ENCODE measurements around the gene ZFR.
"Not testable (repeated sequence)": the region's sequence is repeated elsewhere in the genome, so short reads cannot be mapped to it uniquely, and the experiment has no call there.

Gene ZFR

DNA sequence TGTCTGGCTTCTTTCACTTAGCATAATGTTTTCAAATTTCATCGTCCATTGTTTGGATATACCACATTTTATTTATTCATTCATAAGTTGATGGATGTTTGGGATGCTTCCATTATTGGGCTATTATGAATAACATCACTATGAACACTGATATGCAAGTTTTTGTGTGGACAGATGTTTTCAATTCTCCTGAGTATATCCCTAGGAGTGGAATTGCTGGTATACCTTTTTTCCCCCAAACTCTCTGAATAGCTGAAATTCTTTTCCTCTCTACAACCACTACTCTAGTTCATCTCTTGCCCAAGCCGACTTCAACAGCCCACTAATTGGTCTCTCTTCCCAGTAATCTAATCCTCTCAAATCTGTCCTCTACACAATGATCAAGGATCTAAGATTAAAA lies 4.7 kb upstream of the ZFR start:
- no peak for DNase-seq

DNA sequence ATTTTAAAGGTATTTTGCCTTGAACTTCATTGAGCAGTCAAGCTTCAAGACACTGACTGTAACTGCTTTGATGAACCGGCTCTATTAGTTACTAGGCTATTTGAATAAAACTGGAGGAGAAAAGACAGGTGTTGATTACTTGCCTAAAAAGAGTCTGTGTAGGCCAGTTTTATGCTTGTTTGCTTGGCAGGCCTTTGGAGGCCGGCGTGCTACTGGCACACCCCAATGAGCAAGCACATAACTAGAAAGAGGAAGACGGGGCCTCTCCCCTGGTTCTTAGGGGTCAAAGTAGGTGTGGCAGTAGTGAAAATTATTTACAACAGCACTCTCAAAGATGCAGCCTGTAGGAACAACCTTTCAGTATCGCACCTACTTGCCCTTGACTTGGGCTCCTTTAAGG lies 2.1 kb upstream of the ZFR start:
- no peak for DNase-seq

DNA sequence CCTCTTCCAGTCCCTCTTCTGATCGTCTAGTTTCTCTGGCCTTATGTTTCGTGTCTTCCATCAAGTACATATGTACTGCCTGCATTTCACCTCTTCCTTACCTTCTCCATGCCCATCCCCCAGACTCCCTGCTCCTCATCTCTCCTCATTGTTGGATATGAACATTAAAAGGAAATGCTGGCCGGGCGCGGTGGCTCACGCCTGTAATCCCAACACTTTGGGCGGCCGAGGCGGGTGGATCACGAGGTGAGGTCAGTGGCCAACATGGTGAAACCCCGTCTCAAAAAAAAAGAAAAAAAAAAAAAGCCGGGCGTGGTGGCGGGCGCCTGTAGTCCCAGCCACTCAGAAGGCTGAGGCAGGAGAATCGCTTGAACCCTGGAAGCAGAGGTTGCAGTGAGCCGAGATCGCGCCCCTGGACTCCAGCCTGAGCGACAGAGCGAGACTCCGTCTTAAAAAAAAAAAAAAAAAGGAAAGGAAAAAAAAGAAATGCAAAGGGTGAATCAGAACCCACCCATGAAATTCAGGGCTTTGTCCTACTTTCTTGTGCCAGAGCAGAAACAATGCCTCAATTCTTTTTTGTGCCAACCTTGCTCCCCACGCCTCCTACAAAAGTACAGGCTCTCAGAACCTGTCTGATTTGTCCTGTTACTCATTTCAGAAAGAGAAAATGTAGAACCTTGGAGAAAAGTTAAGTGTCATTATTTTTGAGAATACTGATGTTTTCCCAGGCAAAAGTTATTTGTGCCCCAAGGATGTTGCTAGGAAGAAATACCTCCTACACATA lies 1.5 kb upstream of the ZFR start:
- no peak for DNase-seq

DNA sequence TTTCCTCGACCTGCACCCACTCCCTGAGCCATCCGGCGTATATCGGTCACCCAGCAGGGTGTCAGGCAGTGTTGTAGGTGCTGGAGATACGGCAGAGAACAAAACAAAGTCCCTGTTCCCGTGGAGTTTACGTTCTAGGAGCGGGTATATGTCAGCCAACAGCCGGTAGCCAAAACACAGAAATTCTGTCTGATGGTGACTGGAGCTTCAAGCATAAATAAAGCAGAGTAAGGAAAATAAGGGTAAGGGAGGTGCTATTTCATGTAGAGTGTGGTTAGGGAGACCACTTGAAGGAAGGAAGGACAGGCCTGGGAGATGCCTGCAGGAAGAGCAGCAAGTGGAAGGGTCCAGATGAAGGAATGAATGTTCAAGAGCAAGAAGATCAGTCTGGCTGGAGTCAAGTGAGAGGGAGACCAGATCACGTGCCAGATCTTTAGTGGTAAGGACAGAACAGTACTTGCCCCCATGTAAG lies 783 bp upstream of the ZFR start:
- no peak for DNase-seq

DNA sequence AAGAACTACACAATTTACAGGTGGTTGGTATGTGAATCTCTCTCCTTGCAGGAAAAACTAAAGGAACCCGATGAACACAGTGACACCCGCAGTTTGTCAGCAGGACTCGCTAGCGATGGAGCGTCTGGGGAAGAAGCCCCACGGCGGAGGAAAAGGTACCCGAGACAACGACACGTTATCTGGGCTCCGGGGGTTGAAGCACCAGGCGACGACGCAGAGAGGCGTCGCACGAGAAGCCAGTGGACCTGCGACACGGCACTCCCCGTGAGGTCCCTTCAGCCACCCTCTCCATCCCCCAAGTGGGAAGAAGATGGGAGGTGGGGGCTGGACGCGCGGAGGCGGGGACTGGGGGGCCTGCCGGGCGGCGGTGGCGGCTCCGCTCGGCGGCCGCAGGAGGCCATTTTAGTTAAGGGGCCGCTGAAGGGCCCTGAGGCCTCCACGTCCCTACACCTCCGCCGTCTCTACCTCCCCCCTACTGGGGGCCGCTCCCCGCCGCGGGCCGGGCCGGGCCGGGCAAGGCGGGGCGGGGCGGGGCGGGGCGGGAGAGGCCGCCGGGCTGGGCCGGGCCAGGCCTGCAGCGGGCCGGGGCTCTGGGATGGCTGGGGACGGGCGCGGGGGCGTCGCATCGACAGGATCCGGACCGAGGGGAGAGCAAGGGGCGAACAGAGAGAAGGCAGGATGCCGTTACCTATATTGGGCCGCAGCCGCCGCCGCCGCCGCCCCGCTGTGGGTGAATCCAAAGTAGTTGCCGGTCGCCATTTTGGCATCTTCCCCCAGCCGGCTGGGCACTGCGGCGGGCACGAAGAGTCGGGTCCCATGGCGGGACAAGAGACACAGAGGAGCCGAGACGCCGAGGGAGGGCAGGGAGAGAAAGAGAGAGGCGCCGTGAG lies 754 bp downstream of the ZFR start:
- no peak for DNase-seq

DNA sequence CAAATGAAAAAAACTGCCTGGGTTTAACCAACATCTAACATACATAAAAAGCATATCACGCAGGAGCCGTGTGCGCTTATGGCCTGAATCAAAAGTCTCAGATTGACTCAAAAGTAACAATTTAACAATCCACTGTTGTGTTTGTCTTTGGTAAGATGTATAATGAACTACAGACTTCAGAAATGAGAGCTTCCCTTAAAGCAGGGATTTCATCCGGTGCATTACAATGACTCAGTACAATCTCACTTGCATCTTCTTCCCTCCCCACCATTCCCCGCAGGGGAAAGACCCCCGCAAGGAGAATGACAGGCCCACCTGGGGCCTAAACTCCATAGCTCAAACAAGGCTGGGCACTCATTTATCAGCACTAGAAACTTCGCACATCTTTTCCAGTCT lies 1.4 kb downstream of the ZFR start:
- no peak for DNase-seq

DNA sequence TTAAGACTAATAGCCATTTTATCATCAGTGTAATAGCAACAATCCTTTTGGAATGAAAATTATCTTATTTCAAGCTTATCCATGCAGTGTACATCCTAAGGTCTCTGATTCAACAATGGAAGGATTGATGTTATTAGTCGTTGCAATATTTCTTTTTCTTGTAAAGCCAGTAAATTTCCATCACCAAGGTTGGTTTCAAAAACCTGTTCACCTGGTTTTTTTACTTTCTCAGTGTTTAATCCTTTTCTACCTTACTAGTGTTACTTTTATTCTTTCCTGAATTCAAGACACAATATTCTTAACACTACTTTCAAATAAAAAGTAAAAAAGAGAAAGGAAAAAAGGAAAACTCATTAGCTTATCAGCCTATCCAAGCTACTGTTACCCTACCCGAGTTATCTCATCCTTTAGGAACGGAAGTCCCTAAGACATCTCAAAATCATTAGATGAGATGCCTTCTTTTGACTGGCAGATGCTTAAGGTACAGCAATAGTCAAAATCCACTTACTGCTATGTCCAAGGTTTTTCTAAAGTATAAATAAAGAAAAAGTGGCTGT lies 5.4 kb downstream of the ZFR start:
- no peak for DNase-seq

DNA sequence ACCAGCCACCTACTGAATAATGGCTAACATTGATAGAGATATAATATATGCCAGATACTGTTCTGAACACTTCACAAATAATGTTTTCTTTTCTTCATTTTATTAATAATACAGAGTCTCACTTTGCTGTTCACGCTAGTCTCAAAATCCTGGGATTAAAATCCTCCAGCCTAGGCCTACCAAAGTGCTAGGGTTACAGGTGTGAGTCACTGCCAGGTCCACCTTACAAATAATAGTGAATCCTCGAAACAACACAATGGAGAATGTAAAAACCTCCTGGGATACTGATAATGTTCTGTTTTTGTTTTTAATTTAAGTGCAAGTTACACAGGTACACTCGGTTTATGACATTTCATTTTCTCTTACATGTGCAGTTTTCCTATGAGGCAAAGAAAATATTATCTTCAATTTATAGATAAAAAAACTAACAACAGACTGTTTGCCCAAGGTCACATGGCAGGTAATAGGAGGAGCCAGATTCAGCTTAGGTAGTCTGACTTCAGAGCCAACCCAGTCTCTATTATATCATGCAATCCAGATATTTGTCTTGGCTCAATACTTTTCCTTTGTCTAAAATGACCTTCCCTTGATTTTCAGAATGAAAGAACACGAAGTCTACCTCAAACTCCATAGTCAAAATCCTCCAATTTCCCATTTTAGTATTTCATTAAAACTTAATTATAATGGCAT lies 7.8 kb downstream of the ZFR start:
- DNase-seq, result no peak

DNA sequence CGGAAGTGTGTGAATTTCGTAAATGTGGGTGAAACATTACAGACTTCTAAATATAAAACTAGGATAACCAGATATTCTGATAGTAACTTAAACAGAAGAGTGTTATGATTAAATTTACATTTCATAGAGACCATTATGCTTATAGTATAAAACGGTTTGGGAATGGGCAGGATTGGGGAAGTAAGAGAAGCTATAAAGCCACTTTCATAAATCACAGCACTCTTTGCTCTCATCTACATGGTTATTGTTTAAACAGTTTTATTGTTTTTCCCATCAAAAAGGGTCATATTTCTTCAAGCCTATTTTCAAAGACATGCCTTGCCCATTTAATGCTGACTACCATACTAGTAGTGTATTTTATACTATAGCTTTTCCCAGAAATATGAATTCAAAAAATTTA lies 9.2 kb downstream of the ZFR start:
- no peak for DNase-seq

DNA sequence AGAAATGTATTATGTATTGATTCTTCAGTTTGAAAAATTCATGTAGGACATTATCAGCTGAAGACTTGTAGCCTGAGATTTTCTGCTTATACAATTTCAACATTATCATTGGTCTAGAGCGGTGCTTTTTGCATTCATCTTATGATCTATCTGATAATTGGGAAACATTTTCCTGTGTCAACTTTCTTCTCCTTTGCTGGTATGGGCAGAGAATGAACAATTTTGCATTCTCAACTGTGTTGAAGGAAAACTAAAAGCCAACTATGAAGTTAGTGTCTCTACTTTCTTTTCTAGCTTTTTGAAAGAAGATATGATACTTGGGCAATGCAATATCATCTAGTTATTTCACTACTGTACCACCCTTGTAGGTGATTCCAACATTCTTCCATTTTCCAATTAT lies 10.3 kb downstream of the ZFR start:
- DNase-seq, result no peak

DNA sequence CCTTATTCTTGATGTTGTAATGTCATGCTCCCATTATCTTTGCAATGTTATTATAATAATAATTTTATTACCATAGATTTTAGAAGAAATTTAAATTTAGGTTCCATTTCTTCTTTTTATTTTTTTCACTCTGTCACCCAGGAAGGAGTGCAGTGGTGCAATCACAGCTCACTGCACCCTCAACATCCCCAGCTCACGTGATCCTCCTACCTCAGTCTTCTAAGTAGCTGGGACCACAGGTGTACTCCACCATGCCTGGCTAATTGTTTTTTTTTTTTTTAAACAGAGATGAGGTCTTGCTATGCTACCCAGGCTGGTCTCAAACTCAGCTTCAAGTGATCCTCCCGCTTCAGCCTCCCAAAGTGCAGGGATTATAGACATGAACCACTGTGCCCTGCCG lies 11.9 kb downstream of the ZFR start:
- no peak for DNase-seq

DNA sequence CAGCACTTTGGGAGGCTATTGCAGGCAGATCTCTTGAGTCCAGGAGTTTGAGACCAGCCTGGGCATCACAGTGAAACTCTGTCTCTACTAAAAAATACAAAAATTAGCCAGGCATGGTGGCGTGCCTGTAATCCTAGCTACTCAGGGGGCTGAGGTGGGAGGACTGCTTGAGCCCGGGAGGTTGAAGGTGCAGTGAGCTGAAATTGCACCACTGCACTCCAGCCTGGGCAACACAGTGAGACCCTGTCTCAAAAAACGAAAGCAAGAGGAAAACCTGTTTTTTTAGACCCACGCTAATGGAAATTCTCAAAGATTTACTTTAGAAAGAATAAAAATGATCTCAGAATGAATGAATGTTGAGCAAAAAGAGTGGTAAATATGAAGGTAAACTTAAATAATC lies 13.7 kb downstream of the ZFR start:
- DNase-seq, result not testable (repeated sequence)

DNA sequence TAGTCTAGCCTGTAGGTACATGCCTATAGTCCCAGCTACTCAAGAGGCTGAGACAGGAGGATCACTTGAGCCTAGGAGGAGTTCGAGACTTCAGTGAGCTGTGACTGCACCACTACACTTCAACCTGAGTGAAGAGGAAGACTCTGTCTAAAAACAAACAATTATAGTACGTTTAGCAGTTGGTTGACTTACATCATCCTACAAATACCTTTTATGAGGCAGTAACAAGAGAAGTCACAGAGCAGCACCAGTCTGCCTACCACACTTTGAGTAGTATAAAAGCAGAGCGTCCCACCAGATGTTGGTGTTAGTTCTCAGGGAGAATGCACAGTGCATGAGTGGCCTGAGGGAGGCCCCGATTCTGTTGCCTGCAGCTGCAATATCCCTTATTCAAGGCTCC lies 16.1 kb downstream of the ZFR start:
- DNase-seq, result no peak

DNA sequence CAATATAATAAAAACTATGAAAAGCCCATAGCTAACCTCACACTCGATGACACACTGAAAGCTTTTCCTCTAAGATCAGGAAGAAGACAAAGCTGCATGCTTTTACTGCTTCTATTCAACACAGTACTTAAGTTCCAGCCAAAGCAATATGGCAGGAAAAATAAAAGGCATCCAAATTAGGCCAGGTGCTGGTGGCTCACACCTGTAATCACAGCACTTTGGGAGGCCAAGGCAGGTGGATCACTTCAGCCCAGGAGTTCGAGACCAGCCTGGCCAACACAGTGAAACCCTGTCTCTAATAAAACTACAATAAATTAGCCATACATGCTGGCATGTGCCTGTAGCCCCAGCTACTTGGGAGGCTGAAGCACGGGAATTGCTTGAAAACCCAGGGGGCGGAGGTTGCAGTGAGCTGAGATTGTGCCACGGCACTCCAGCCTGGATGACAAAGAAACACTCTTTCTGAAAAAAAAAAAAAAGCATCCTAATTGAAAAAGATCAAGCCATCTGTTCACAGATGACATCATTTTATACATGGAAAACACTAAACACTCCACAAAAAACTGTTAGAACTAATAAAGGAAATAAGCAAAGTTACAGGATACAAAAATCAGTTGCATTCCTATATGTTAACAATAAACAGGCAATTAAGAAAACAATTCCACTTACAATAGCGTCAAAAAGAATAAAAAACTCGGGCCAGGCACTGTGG lies 17.9 kb downstream of the ZFR start:
- no peak for DNase-seq

DNA sequence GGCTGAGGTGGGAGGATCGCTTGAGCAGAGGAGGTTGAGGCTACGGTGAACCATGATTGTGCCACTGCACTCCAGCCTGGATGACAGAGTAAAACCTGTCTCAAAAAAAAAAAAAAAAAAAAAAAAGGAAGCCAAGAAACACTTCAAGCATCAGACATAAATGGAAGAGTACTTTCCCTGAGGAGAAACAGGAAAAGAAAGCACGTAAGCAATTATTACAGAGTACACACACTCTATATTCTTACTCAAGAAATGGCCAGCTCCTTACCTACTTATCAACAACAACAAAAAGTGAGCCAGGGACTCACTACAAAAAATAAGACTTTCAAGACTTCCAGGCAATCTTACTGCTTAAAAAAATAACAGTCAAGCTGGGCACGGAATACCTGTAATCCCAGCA lies 21.8 kb downstream of the ZFR start:
- no peak for DNase-seq

DNA sequence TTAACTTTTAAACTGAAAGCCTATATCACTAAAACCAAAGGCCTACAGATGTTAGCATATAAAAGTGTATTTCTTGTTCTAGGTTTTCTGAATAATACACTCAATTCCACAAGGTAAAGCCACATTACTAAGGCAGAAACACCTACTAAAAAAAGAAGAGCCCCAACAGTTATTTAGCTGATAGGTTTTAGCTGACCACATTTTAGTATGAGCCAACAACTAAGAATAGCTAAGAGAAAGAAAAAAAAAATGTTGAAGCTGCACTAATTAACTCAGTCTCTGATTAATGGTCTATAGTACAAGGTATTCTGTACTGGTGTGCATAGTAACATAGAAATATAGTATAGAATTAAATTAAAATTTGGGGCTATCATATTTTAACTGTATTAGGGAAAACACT lies 23.5 kb downstream of the ZFR start:
- no peak for DNase-seq

DNA sequence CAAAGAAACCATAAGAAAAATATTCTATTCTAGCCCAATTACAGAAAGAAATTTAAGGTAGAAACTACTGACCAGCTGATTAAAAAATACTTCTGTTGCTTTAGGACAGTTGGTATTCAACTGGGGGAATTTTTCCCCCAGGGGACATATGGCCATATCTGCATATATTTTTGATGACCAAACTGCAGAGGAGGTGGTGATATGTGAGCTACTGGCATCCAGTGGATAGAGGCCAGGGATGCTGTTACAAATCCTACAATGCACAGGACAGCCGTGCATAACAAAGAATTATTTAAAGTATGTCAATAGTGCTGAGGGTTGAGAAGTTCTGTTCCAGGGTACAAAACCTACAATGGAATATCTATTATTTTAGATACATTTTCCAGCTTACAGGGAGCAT lies 24.0 kb downstream of the ZFR start:
- no peak for DNase-seq

DNA sequence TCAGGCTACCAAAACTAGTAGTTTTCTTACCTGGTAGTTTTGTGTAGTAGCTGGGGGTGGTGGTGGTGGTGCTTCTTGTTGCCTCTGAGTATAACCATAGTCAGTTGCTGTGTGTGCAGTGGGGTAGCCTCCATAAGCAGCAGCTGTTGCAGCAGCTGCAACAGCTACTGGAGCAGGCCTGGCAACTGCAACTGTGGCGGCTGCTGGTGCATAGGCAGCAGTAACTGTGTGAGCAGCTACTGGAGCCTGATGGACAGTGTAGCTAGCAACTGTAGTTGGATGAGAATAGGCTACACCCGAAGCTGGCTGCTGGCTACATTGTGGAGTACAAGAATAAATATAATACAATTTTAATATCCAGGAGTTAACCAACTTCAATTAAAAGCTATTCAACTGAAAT lies 24.7 kb downstream of the ZFR start:
- no peak for DNase-seq

DNA sequence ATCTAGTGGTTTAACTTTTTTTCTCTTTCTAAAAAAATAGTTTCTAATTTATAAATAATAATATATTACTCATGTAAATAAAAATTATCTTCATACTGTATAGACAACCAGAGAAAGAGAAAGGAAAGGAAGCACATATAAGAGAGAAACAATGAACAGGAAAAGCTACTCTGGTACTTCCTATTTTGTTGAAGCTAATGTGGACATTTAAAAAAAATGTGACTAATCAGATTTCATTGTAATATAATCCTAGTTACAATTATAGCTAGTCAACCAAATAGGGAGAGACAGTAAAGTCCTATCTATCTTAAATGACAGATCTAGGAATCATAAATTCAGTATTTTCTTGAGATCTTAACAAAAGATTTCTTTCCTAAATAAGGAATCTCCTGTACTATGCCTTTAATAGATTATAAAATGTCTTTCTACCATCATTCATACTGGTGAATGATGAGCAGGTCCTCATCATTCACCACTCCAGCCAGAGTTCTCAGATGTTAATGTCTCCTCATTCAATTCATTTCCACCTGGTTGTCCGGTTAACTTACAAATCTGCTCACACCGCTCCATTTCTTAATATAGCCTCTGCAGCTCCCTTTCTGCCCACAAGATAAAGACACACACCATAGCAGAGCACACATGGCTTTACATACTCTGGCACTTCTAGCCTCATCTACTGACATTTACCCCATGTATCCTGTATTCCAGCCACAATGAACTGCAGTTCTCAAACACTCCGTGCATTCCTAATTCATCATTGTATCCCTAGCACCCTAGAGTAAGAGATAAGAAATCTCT lies 30.9 kb downstream of the ZFR start:
- no peak for DNase-seq

DNA sequence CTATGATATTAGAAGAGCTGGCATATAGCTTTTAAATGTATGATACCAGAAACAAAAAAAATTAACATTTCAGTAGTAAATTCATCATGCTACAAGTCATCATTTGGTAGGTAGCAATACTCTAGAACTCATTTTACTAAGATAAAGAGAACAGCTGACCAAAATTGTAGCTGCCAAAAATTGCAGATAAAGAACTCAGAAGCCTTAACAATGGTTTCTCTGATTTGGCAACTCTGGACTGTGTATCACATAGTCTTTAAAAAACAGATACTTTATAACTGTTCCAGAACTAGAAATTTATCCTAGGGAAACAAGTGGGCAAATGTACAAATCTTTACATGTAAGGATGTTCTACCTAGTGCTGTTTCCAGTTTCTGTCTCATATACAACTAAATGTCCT lies 33.9 kb downstream of the ZFR start:
- DNase-seq, result no peak

DNA sequence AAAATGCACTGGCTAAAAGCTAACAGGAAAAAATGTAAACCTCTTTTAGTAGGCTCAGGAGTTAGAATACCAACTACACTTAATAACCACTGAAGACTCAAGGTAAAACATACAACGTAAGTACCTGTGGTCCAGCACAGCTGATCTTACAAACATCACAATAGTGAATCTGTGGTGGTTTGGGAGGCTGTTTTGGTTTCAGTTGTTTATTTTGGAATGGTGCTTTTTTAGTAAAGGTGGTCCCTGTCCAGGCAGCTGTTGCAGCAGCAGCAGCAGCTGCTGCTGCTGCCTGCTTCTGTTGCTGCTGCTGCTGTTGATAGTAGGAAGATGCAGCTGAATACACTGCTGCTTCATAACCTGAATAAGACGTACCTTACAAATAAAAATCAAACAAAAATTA lies 37.9 kb downstream of the ZFR start:
- no peak for DNase-seq

DNA sequence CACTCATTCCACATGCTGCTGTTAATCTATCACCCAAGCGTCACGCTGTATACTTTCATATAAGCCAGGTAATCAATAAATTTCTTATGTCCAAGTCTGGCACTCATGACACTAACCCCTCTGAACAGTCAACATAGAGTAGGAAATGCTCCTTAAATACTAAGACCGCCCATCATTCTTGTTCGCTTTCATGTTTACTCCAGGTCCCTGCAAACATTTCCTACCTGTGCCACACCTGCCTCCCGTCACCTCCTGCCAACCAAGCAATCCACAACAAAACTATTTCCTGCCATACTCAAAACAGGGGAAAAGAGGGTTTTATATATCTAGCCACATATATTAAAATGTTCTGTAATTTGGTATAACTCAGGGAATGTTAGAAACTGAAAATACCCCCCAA lies 39.0 kb downstream of the ZFR start:
- no peak for DNase-seq
